HCT116 (cell line): ENCODE results near the gene RNASET2. TPM values are rescaled to one million over a fixed set of nuclear protein-coding genes. Genes with fewer than 3 reads are reported as not detected.

Source experiments
- ATF3 ChIP-seq: IDR thresholded peaks from 2 replicates; pipeline ENCODE4 v1.6.1; 2012
- CBX3 ChIP-seq: IDR thresholded peaks from 2 replicates; pipeline ENCODE4 v1.6.1; 2012; ENCODE audit warnings: low read depth
- EGR1 ChIP-seq: IDR thresholded peaks from 2 replicates; pipeline ENCODE4 v1.6.1; 2012; ENCODE audit warnings: low read depth
- ELF1 ChIP-seq: IDR thresholded peaks from 2 replicates; pipeline ENCODE4 v1.6.1; 2012; ENCODE audit warnings: low read depth, borderline replicate concordance
- EZH2phosphoT487 ChIP-seq: fragments of 200-600 bp; IDR thresholded peaks from 2 replicates; pipeline ENCODE4 v1.6.1; 2018; ENCODE audit warnings: antibody characterized with exemption, borderline replicate concordance
- JUND ChIP-seq: IDR thresholded peaks from 2 replicates; pipeline ENCODE4 v1.6.1; 2012
- MAX ChIP-seq: IDR thresholded peaks from 2 replicates; pipeline ENCODE4 v1.6.1; 2012
- REST ChIP-seq: IDR thresholded peaks from 2 replicates; pipeline ENCODE4 v1.6.1; 2012; ENCODE audit warnings: low read depth
- SP1 ChIP-seq: IDR thresholded peaks from 2 replicates; pipeline ENCODE4 v1.6.1; 2012; ENCODE audit warnings: low read depth
- SRF ChIP-seq: IDR thresholded peaks from 2 replicates; pipeline ENCODE4 v1.6.1; 2012; ENCODE audit warnings: low read depth
- YY1 ChIP-seq: IDR thresholded peaks from 2 replicates; pipeline ENCODE4 v1.6.1; 2011; ENCODE audit warnings: low read length, low read depth, moderate library complexity, mild to moderate bottlenecking; ENCODE audit not compliant: insufficient replicate concordance; ENCODE audit errors: extremely low read depth
- ZBTB33 ChIP-seq: IDR thresholded peaks from 2 replicates; pipeline ENCODE4 v1.6.1; 2011; ENCODE audit warnings: mild to moderate bottlenecking, low read length, moderate library complexity; ENCODE audit not compliant: insufficient replicate concordance; ENCODE audit errors: extremely low read depth
- total RNA-seq: library from RNA; stranded (reverse); gene quantifications from one replicate; pipeline ENCODE4 v1.2.1, GENCODE V29; 2021; ENCODE audit not compliant: unreplicated experiment

Gene RNASET2
- total RNA-seq, 1 experiment from 2014 or later = 32.8 TPM

DNA sequence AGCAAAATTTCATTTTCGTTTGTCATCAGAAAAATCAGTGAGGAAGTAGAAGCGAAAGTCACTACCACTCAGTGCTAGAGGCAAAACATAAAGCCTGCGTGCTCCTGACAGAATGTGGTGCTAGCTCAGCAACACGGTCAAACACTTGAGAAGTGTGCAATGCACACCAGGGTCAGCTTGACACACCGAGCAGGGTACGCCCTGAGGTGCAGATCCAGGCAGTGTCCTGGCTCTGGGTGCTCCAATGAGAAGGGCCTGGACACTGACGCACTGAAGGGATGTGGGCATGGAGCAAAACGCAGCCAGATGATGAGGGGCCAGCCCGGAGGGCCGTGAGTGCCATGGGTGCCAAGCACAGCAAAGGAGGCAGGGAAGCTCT is 5.9 kb downstream of the RNASET2 start (continued):
- no peak for TF ChIP-seq REST
- no peak for TF ChIP-seq JUND
- no peak for TF ChIP-seq ATF3
- no peak for TF ChIP-seq ELF1
- no peak for TF ChIP-seq ZBTB33
- TF ChIP-seq EGR1 = no peak
- no peak for TF ChIP-seq EZH2phosphoT487
- no peak for TF ChIP-seq MAX
- no peak for TF ChIP-seq CBX3
- no peak for TF ChIP-seq SRF
- no peak for TF ChIP-seq YY1
- no peak for TF ChIP-seq SP1
